ENCODE data around the gene TTLL10.
A peak's percentile ranks its signal among the peaks of the same experiment; 100 is the strongest.

Gene TTLL10, protein sequence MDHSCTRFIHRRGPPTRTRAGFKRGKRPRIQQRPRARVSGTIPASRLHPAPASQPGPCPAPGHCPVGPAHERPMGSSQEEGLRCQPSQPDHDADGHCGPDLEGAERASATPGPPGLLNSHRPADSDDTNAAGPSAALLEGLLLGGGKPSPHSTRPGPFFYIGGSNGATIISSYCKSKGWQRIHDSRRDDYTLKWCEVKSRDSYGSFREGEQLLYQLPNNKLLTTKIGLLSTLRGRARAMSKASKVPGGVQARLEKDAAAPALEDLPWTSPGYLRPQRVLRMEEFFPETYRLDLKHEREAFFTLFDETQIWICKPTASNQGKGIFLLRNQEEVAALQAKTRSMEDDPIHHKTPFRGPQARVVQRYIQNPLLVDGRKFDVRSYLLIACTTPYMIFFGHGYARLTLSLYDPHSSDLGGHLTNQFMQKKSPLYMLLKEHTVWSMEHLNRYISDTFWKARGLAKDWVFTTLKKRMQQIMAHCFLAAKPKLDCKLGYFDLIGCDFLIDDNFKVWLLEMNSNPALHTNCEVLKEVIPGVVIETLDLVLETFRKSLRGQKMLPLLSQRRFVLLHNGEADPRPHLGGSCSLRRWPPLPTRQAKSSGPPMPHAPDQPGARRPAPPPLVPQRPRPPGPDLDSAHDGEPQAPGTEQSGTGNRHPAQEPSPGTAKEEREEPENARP

GRCh38 chr1:1173793-1174415, at the start of gene TTLL10:
Gene TTLL10, plus strand, starts transcription at chr1:1173880. Its CDS starts 5,336 bp downstream, at chr1:1179216.
- peak; percentile 63 to 76 for DNase-seq

DNA sequence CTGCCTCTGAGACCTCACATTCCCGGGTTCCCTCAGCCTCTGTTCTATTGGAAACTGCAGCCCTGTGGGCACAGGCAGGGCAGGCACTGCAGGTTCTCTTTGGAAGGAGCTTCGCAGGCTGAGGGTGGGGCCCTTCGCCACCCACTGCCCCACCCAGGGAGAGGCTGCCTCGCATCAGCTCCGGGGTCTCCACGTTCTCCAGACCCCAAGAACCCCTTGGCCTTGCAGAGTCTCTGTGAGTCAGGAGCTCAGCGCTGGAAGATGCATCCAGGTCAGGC, 49.2 kb upstream of the TTLL10 start:
- no peak for DNase-seq

DNA sequence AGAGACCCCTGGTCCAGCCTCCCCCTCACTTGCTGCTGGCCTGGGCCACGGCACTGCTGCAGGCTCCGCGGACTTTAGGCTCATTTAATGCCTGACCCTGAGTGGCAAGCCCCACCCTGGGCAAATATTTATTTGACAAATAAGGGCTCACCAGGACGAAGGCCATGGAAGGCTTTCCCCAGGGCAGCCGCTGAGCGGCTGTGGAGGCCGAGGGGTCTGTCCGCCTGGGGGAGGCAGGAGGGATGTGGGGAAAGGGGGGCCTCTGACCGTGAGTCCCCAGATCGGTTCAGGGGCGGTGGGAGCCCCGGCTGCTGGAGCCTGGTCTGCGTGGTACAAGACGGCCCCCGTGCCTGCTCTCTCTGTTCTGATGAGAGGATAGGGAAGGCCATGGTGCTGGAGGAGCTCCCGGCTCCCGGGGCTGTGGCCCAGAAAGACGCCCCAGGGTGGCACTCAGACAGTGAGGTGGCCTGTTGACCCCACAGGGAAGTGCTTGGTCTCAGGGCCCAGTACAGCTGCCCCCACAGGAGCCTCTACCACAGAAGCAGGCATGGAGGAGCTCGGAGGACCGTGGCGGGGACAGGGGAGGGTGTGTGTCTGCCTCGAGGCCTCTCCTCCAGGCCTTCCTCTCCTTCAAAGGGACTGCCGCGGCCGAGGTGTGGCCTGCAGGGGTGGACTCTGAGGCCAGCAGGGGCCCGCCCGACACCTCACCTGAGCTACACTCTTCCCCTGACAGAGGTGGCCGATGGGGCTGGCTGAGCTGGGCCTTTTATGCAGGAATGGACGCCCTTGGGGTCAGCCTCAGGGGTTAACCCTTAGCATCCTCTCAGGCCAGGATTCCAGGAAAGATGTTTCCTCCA, 48.7 kb upstream of the TTLL10 start:
- no peak for DNase-seq

DNA sequence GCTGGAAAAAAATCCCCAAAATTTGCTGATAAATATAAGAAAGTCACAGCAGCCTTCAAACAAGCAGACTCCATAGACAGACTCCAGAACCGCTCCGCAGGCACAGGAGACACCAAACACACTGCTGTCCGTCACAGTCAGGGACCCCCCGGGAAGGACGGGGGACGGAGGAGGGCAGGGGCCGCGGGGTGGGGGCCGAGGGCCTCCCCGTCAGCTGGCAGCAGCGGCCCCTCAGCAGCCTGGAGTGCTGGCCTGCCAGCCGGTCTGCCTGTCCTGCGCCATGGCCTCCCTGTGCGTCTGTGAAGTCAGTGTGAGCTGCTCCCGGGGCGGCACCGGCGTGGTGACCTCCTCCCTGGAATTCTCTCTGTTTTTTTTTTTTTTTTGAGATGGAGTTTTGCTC, 47.7 kb upstream of the TTLL10 start:
- DNase-seq, result no peak

GRCh38 chr1:1127551-1128451, 45.9 kb upstream of the TTLL10 start:
- DNase-seq, result no peak

- DNase-seq, result no peak
Observed at GRCh38 chr1:1128454-1129139, 45.1 kb upstream of the TTLL10 start.

- DNase-seq, result no peak
Observed at GRCh38 chr1:1129381-1129821, 44.3 kb upstream of the TTLL10 start.

DNA sequence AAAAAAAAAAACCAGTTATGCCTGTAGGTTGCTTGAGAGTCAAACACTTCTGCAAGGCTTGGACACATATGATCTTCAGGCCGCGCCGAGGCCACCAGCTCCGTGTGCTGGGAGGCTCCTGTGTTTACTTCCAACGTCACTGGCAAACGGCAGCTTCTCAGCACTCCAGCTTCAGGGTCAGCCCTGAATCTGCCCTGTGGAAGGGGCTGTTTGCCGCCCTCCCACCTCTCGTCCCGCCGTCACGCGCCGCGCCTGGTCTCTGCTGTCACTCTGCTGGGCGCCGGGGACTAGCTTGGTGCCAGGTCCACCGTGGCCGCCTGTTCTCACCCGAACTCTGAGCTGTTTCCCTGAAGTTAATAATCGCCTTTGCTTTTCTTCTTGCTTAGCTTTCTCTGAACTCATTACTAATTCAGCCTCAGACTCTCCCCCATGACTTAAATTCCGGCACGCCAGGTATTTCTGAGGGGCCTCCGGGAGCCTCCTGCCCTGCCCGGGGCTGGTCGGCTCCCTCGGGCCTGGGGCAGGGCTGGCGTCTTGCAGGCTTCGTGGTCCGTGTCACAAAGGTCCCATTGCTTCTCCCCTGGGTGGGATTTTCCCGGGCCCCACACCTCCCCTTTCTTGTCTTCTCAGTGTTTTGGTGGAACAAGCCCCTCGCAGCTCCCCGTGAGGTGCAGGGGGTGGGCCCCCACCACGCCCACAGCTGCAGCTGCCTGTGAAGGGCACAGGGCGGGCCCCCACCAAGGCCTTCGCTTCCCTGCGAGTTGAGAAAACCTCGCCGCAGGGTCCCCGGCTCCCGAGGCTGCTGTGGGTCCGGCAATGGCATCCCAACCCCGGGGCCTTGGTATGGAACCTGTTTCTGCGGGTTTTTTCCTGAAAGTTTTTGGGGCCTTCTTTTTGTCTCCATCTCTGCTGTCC, 43.2 kb upstream of the TTLL10 start:
- DNase-seq, result no peak

DNA sequence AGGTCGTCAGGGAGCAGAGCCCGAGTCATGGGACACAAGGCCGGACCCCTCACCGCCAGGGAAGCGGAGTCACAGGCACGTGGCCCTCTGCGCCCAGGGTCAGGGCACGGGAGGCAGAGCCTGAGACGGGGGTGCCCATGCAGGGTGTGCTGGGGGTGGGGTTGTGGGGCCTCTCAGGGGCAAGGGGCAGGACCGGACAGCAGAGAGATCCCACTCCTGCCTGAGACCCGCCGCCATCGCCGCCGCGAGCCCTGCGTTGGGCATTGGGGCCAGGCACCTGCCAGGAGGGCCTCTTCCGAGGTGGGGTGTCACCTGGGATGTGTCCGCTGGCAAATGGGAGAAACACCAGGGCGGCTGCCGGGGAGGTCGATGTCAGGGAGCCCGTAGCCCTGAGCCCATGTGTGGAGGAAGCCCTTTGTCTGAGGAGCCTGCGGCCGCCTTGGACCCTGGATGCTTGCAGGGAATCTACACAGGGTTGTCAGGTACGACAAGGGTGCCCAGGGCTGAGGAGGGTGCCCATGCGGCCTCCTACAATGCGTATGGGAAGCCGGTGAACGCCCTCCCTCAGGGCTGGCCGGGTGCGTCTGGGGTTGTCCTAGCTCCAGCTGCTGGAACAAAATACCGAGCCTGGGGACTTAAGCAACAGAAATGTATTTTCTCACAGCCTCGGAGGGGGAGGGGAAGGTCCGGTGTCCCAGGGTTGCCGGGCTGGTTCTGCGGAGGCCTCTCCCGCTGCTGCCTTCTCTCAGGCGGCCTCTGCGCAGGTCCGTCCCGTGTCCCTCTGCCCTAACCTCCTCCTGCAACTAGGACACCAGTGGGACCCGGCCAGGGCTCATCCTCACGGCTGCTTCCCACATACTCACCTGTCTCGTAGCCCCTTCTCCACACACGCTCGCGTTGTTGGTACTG, 41.4 kb upstream of the TTLL10 start:
- DNase-seq, result no peak

- no peak for DNase-seq
Observed at GRCh38 chr1:1132956-1133750, 40.5 kb upstream of the TTLL10 start.

DNA sequence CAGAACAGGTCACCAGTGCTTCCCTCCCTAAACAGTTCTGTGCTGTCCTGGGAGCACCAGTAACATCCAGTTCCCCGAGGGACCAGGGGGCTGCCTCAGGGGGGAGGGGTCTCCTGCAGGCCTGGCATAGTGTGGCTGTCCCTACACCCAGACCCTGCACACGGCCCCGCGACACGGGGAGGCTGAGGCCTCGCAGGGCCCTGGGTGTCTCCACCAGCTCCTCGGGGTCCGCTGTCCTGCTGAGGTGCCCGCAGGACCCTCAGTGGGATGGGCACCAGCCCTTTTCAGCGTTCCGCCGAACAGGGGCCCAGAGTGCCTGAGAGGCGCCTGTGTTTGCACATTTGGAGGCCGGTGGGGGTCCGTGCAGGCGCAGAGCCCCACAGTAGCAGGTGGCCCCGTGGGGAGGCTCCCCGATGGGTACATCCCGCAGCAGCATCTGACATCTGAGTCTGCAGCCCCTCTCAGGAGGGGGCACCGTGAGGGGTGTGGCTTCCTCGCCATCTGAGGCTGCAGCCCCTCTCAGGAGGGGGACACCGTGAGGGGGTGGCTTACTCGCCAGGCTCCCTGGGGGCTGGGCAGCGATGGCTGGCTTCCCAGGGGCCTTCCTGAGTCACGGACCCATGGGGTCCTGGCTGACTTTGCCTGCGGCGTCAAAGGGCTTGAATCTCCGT, 39.2 kb upstream of the TTLL10 start:
- no peak for DNase-seq

DNA sequence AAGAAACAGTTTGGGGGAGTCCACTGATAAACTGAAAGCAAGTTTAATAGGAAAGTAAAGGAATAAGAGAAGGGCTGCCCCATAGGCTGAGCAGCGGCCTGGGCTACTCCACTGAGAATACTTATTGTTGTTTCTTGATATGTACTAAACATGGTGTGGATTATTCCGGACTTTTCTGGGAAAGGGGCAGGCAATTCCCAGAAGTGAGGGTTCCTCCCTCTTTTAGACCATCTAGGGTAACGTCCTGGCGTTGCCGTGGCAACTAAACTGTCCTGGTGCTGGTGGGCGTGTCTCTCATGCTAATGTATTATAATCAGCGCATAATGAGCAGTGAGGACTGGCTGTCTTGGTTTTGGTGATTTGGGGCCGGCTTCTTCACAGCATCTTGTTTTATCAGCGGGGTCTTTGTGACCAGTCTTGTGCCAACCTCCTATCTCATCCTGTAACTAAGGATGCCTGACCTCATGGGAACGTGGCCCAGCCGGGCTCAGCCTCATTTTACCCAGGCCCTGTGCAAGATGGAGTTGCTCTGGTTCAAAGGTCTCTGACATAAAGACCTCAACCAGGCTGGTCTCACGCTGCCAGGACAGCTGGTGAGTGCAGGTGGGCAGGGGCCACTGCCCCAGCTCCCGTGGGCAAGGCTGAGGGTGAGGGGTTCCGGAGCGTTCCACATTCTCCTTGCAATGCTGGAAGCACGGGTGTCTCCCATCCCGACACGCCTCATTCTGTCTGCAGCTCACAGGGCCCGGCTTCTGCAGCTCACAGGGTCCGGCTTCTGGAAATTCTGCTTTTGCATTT, 38.1 kb upstream of the TTLL10 start:
- peak in 1 of 2 donors; percentile 23 for DNase-seq

DNA sequence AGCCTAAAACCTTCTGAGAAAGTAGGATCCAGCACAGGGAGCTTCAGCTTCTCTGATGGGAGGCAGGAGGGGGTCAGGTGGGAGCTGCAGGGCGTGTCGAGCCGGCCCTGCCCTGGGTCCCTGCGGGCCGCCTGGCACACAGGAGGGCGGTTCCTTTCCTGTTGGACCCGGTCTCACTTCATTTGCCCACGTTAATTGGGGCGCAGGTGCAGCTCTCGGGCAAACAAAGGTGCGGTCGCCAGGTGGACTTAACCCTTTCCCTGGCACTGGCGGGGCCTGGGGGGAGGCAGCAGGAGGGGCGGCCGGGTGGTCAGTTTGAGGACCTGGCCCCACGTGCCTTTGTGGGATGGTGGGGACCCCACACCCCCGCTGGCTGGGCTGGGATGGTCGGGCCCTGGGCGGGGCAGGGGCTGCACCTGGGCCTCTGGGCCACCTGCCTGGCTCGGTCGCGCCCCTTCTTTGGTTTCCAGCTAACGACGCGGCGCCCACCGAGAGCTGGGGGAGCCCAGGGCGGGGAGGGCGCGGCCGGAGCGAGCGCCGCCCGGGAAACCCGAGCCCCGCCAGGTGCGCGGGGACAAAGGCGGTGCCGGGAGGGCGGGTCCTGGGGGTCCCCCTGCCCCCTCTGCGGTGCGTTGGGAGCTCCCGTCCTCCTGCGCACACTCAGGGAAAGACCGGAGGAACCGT, 37.0 kb upstream of the TTLL10 start:
- peak; percentile 40 to 69 for DNase-seq

DNA sequence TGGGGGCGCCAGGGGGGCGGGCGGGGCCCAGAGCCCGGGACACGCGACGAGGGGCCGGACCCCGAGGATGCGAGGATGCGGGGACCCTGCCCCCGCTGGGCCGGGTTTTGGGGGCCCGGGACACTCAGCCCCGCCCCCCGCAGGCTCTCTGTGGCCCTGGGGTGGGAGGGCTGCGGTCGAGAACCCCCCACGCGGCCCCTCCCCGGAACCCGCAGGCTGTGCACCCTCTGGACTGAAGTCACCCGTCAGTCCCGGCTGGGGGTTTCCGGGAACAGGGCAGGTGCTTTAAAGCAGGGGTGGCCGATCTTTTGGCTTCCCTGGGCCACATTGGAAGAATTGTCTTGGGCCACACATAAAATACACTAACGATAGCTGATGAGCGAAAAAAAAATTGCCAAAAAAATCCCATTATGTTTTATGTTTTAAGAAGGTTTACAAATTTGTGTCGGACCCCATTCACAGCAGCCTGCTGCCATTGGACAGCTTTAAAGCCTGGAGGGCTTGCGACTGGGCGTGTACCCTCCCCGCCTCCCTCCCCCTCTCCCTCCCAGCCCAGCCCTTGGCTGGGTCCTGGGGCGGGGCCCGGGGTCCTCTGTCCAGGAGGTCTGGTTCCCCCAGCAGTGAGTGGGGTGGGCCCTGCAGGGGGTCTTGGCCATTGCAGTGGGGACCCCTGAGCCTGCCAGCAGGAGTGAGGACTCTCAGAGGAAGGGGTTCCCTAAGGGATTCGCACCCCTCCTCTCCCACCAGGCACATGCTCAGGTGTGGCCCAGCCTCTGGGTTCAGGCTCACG, 36.2 kb upstream of the TTLL10 start:
- DNase-seq, result peak; percentile 83 to 87

DNA sequence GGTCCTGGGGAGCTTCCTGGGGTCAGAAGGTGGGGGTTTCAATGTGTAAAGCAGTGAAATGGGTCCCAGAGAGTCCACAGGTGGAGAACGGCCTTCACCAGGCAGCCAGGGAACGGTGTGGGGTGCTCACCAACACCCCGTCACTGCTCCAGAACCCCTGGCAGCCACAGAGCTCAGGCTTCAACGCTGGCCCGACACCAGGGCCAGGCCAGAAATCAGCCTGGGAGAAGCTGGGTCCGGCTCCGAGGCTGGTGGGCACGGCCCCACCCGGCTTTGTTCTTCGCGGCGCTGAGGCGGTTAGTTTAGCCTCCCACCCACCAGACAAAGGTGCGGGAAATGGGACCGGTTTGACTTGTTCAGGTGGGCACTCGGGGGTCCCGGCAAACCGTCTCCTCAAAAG, 33.0 kb upstream of the TTLL10 start:
- no peak for DNase-seq

Measured in CD4-positive, alpha-beta T cell treated with Interleukin-4 for 1 hour (primary cell).